ENCODE measurements around the gene KCNIP1. TPM values are rescaled to one million over a fixed set of nuclear protein-coding genes. Genes with fewer than 3 reads are reported as not detected.

The KCNIP1 gene
- total RNA-seq, 4 donors from 2014 or later = 0.97 to 1.7 TPM; not detected in 2

DNA sequence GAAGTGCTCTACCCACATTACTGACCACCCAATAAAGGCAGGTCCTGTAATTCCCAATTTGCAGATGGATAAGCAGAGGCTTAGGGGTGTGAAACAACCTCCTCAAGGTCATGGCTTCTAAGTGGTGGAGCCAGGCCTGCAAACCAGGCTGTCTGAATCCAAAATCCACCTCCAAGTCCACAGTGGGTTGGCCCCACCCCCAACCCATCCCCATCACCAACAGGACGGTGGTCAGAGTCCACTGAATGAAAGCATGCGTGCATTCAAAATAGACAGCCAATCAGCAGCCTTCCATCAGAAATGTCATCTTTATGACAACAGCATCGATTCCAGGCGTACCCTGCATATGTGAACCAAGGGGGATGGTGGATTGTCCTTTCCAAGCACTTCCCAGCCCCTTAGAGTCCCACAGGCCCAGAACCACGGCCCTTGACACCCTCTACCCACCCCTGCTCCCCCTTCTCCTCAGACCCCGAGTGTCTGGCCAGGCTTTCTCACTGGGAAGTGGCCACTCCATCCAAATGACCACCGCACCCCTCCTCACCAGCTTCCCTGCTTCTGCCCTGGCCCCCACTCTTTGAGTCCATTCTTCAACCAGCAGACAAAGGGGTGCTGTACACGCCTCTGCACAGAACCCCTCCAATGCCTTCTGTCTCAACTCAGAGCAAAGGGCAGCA lies 133.1 kb downstream of the KCNIP1 start:
- Histone ChIP-seq H3K4me1 (peaks cover 15 to 21% (median 15%) of the 10 kb centered on the region in 4 donors), H3K36me3 (no peaks in the 10 kb centered on the region), H3K27me3 (peaks cover 0 to 12% (median 0%) of the 10 kb centered on the region in 4 donors), H3K9me3 (no peaks in the 10 kb centered on the region), H3K27ac (replicated peaks in 1 of 4) (no peak overlapping the region), H3K4me3 (no peak overlapping the region)
- TF ChIP-seq EP300 (IDR thresholded peaks at IDR 0.05) = no peak
- TF ChIP-seq, protein P1, sequence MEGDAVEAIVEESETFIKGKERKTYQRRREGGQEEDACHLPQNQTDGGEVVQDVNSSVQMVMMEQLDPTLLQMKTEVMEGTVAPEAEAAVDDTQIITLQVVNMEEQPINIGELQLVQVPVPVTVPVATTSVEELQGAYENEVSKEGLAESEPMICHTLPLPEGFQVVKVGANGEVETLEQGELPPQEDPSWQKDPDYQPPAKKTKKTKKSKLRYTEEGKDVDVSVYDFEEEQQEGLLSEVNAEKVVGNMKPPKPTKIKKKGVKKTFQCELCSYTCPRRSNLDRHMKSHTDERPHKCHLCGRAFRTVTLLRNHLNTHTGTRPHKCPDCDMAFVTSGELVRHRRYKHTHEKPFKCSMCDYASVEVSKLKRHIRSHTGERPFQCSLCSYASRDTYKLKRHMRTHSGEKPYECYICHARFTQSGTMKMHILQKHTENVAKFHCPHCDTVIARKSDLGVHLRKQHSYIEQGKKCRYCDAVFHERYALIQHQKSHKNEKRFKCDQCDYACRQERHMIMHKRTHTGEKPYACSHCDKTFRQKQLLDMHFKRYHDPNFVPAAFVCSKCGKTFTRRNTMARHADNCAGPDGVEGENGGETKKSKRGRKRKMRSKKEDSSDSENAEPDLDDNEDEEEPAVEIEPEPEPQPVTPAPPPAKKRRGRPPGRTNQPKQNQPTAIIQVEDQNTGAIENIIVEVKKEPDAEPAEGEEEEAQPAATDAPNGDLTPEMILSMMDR (IDR thresholded peaks at IDR 0.05) = no peak
- no peak for TF ChIP-seq POLR2A (IDR thresholded peaks at IDR 0.05; ENCODE audit: low read depth)
- no peak for TF ChIP-seq POLR2AphosphoS5 (IDR thresholded peaks at IDR 0.05)
- DNase-seq (ENCODE audit: extremely low spot score) = no peak
- WGBS = 91% methylated on average over 8 of the region's 8 CpGs
- intact Hi-C loops (cut with DNase I) = loop anchor here (10.0 kb wide), 1 partner anchor 158 kb away; no protein-coding TSS in a partner anchor

DNA sequence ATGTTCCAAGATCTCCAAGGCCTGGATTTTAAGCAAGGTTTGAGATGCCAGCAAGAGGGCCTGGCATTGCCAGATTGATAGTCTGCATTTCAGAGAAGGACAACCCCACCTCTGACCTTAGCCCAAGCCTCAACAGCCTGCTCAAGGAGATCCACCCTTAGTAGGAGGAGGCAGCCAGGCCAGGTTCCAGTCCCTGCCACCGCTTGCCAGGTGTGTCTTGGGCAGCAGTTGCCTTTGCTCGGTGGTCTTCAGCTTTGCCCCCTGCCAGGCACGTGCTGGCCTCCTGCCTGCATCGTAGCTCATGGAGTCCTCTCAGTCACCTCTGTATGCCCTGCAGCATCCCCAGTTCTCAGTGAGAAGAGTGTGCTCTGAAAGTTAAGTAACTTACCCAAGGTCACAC lies 134.2 kb downstream of the KCNIP1 start:
- Histone ChIP-seq H3K4me3 (no peak overlapping the region), H3K4me1 (peaks cover 3 to 11% (median 7%) of the 10 kb centered on the region in 4 donors), H3K27me3 (peaks cover 0 to 16% (median 0%) of the 10 kb centered on the region in 4 donors), H3K27ac (replicated peaks in 1 of 4) (no peak overlapping the region), H3K36me3 (no peaks in the 10 kb centered on the region), H3K9me3 (no peaks in the 10 kb centered on the region)
- no peak for TF ChIP-seq EP300 (IDR thresholded peaks at IDR 0.05)
- no peak for TF ChIP-seq POLR2AphosphoS5 (IDR thresholded peaks at IDR 0.05)
- no peak for TF ChIP-seq POLR2A (IDR thresholded peaks at IDR 0.05; ENCODE audit: low read depth)
- TF ChIP-seq, protein P1 (IDR thresholded peaks at IDR 0.05) = no peak
- intact Hi-C loops (cut with DNase I) = loop anchor here (10.0 kb wide), 1 partner anchor 157 kb away; no protein-coding TSS in a partner anchor
- no peak for DNase-seq (ENCODE audit: extremely low spot score)
- 87% methylated on average over 3 of the region's 4 CpGs for WGBS

DNA sequence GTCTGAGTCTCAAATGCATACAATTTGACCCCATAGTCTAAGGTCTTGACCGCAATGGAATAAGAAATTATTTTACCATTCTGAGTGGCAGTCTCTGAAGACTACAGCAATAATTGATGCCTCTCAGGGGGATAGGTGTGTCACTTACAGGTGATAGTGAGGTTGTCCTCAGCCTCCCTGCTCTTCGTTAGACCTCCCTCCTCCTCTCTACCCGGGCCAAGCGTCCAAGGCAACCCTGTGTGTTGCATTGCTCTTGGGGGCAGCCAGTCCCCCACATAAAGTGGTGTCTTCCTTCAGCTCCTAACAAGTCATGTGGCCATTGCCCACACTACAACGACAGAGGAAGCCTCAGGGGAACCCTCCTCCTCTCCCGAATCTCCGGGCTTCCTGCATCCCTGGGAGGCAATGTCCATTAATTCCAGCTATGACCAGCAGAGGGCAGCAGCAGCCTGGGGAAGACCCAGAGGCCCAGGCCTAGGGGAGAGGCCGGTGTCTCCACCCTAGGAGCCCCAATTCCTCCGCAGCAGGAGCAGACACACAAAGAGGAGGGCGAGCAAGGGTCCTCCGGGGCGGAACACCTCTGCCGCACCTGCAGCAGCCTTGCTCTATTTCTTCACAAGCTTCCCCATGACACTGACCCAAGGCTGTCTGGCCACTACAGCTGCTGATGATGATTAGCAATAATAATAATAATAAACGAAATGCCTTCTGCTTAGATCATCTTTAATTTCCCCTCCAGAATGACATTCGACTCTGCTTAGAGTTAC lies 134.8 kb downstream of the KCNIP1 start:
- no peak for DNase-seq (ENCODE audit: extremely low spot score)
- TF ChIP-seq POLR2A (IDR thresholded peaks at IDR 0.05; ENCODE audit: low read depth) = no peak
- TF ChIP-seq, protein P1 (IDR thresholded peaks at IDR 0.05) = peak; percentile 63 to 94 (median 73)
- H3K4me3 ChIP-seq = no peak overlapping the region
- H3K4me1 ChIP-seq = peaks cover 0 to 11% (median 5%) of the 10 kb centered on the region in 4 donors
- no peaks in the 10 kb centered on the region for H3K36me3 ChIP-seq
- H3K9me3 ChIP-seq = no peaks in the 10 kb centered on the region
- H3K27ac ChIP-seq (replicated peaks in 1 of 4) = no peak overlapping the region
- WGBS = 40% methylated on average over 15 of the region's 15 CpGs
- intact Hi-C loops (cut with DNase I) = loop anchor here (10.0 kb wide), 1 partner anchor 156 kb away; no protein-coding TSS in a partner anchor
- H3K27me3 ChIP-seq = peaks cover 0 to 22% (median 0%) of the 10 kb centered on the region in 4 donors

DNA sequence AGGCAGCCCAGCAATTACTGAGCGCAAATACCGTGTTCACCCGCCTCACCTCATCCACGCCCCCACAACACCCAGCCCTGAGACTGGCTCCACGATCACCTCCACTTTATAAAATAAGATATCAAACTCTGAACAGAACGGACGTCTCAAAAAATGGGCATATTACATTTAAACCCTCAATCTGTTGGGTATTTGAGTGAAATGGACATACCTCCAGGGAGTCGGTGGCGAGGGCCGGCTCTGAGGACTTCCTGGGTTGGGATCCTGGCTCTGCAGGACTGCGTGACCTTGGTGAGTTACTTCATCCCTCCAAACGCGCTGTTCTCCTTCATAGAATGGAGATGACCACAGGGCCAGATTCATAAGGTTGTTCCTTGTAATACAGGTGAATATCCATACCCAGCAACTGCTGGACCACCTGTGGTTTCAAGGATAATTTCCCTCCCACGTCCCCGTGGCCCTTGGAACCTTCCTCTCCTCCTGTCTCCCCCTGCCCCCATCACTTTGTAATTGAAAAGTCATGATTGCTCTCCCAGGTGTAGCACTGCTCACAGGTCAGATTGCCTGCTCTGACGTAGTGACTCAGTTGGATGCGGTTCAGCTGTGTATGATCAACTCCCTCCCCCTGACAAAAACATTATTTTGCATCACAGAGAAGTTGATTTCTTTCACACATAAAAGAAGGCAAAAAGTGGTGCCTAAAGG lies 135.6 kb downstream of the KCNIP1 start:
- Histone ChIP-seq H3K27me3 (peaks cover 0 to 29% (median 0%) of the 10 kb centered on the region in 4 donors), H3K9me3 (no peaks in the 10 kb centered on the region), H3K4me3 (no peak overlapping the region), H3K27ac (replicated peaks in 1 of 4) (no peak overlapping the region), H3K4me1 (peaks cover 0 to 12% (median 1%) of the 10 kb centered on the region in 4 donors), H3K36me3 (no peaks in the 10 kb centered on the region)
- TF ChIP-seq EP300 (IDR thresholded peaks at IDR 0.05) = no peak
- TF ChIP-seq POLR2A (IDR thresholded peaks at IDR 0.05; ENCODE audit: low read depth) = no peak
- TF ChIP-seq POLR2AphosphoS5 (IDR thresholded peaks at IDR 0.05) = no peak
- TF ChIP-seq, protein P1 (IDR thresholded peaks at IDR 0.05) = no peak
- 86% methylated on average over 17 of the region's 17 CpGs for WGBS
- DNase-seq (ENCODE audit: extremely low spot score) = no peak
- intact Hi-C loops (cut with DNase I) = loop anchor here (10.0 kb wide), 1 partner anchor 155 kb away; no protein-coding TSS in a partner anchor

Data from esophagus muscularis mucosa (tissue), 4 donors.